ENCODE measurements around the gene NUP205.
A peak's percentile ranks its signal among the peaks of the same experiment; 100 is the strongest.

The NUP205 gene

GRCh38 chr7:135662373-135663114, 104.8 kb downstream of the NUP205 start, which contains the start of gene STMP1:
STMP1 (plus strand) TSS chr7:135662514.
- H3K36me3 ChIP-seq (ENCODE audit: control insufficient read depth in 2 of 2, insufficient read depth in 1 of 2, low read length in 2 of 2), result no peaks in the 10 kb centered on the region
- POLR2A ChIA-PET, result interaction anchor here (0.7 to 1.4 kb wide), 9 partner anchors 10 to 1225 kb away, joined by 3 to 9 read pairs (median 3); no protein-coding TSS in a partner anchor
- no peaks in the 10 kb centered on the region for H3K9me3 ChIP-seq (ENCODE audit: control insufficient read depth, insufficient read depth, low read depth, low read length)
- no peaks in the 10 kb centered on the region for H3K4me1 ChIP-seq (ENCODE audit: control insufficient read depth, insufficient read depth, low read length)
- H3K27ac ChIP-seq (ENCODE audit: extremely low read depth, low read depth, low read length), result peak within 1 kb of the TSS; percentile 59; the same call in 1 of the 2 replicates
- peak within 1 kb of the TSS; percentile 98 for H3K4me3 ChIP-seq (ENCODE audit: low read depth, low read length)
- CTCF ChIA-PET, result interaction anchor here (0.5 to 5.6 kb wide), 11 partner anchors 10 to 498 kb away, joined by 3 to 41 read pairs (median 4); no protein-coding TSS in a partner anchor
- TF ChIP-seq GLIS2 (tag by site-specific recombination; IDR thresholded peaks at IDR 0.05), result peak; percentile 99
- peak; percentile 99 for TF ChIP-seq KLF8 (tag by site-specific recombination; IDR thresholded peaks at IDR 0.05)
- TF ChIP-seq, protein P1, sequence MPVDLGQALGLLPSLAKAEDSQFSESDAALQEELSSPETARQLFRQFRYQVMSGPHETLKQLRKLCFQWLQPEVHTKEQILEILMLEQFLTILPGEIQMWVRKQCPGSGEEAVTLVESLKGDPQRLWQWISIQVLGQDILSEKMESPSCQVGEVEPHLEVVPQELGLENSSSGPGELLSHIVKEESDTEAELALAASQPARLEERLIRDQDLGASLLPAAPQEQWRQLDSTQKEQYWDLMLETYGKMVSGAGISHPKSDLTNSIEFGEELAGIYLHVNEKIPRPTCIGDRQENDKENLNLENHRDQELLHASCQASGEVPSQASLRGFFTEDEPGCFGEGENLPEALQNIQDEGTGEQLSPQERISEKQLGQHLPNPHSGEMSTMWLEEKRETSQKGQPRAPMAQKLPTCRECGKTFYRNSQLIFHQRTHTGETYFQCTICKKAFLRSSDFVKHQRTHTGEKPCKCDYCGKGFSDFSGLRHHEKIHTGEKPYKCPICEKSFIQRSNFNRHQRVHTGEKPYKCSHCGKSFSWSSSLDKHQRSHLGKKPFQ (tag by site-specific recombination; IDR thresholded peaks at IDR 0.05), result 0 out of 2 replicates have a peak, but pooled peaks have one; percentile 11
- TF ChIP-seq ZNF157 (tag by site-specific recombination; IDR thresholded peaks at IDR 0.05), result no peak
- no peak for TF ChIP-seq ZNF48 (tag by site-specific recombination; IDR thresholded peaks at IDR 0.05)
- TF ChIP-seq ZNF184 (tag by site-specific recombination; IDR thresholded peaks at IDR 0.05), result no peak
- peak; percentile 94 for TF ChIP-seq ZNF335 (tag by site-specific recombination; conservative IDR thresholded peaks at IDR 0.05)
- peak; percentile 72 for TF ChIP-seq ZNF324 (tag by site-specific recombination; IDR thresholded peaks at IDR 0.05)
- TF ChIP-seq GLIS1 (tag by site-specific recombination; IDR thresholded peaks at IDR 0.05), result peak; percentile 83
- peak; percentile 58; the same call in 1 of the 2 replicates for TF ChIP-seq ZNF394 (tag by site-specific recombination; IDR thresholded peaks at IDR 0.05; ENCODE audit: borderline replicate concordance)
- peak; percentile 78 for TF ChIP-seq ZBTB17 (tag by site-specific recombination; IDR thresholded peaks at IDR 0.05)
- TF ChIP-seq ZBTB44 (tag by site-specific recombination; IDR thresholded peaks at IDR 0.05), result peak; percentile 40; the same call in 1 of the 2 replicates
- TF ChIP-seq GFI1B (tag by site-specific recombination; IDR thresholded peaks at IDR 0.05), result 0 out of 2 replicates have a peak, but pooled peaks have one; percentile 6
- TF ChIP-seq ZNF610 (tag by site-specific recombination; IDR thresholded peaks at IDR 0.05; ENCODE audit: borderline replicate concordance), result peak; percentile 77; the same call in 1 of the 2 replicates
- TF ChIP-seq, protein P2, sequence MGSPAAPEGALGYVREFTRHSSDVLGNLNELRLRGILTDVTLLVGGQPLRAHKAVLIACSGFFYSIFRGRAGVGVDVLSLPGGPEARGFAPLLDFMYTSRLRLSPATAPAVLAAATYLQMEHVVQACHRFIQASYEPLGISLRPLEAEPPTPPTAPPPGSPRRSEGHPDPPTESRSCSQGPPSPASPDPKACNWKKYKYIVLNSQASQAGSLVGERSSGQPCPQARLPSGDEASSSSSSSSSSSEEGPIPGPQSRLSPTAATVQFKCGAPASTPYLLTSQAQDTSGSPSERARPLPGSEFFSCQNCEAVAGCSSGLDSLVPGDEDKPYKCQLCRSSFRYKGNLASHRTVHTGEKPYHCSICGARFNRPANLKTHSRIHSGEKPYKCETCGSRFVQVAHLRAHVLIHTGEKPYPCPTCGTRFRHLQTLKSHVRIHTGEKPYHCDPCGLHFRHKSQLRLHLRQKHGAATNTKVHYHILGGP (tag by site-specific recombination; IDR thresholded peaks at IDR 0.05), result no peak
- 0 out of 2 replicates have a peak, but pooled peaks have one; percentile 41 for TF ChIP-seq ZNF239 (tag by site-specific recombination; IDR thresholded peaks at IDR 0.05)
- TF ChIP-seq ZBTB48 (tag by site-specific recombination; IDR thresholded peaks at IDR 0.05), result peak; percentile 63
- TF ChIP-seq, protein P3, sequence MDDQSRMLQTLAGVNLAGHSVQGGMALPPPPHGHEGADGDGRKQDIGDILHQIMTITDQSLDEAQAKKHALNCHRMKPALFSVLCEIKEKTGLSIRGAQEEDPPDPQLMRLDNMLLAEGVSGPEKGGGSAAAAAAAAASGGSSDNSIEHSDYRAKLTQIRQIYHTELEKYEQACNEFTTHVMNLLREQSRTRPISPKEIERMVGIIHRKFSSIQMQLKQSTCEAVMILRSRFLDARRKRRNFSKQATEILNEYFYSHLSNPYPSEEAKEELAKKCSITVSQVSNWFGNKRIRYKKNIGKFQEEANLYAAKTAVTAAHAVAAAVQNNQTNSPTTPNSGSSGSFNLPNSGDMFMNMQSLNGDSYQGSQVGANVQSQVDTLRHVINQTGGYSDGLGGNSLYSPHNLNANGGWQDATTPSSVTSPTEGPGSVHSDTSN (CRISPR knock-in tag; IDR thresholded peaks at IDR 0.05), result peak; percentile 45; the same call in 1 of the 2 replicates
- peak; percentile 88 for TF ChIP-seq KLF7 (tag by site-specific recombination; IDR thresholded peaks at IDR 0.05; ENCODE audit: borderline replicate concordance)
- TF ChIP-seq ZBTB7A (tag by site-specific recombination; IDR thresholded peaks at IDR 0.05; ENCODE audit: low read depth), result no peak
- TF ChIP-seq, protein P4, sequence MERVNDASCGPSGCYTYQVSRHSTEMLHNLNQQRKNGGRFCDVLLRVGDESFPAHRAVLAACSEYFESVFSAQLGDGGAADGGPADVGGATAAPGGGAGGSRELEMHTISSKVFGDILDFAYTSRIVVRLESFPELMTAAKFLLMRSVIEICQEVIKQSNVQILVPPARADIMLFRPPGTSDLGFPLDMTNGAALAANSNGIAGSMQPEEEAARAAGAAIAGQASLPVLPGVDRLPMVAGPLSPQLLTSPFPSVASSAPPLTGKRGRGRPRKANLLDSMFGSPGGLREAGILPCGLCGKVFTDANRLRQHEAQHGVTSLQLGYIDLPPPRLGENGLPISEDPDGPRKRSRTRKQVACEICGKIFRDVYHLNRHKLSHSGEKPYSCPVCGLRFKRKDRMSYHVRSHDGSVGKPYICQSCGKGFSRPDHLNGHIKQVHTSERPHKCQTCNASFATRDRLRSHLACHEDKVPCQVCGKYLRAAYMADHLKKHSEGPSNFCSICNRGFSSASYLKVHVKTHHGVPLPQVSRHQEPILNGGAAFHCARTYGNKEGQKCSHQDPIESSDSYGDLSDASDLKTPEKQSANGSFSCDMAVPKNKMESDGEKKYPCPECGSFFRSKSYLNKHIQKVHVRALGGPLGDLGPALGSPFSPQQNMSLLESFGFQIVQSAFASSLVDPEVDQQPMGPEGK (tag by site-specific recombination; IDR thresholded peaks at IDR 0.05), result peak; percentile 99
- no peak for TF ChIP-seq ZNF544 (tag by site-specific recombination; IDR thresholded peaks at IDR 0.05)
- TF ChIP-seq MZF1 (tag by site-specific recombination; IDR thresholded peaks at IDR 0.05; ENCODE audit: borderline replicate concordance), result 0 out of 2 replicates have a peak, but pooled peaks have one; percentile 37
- TF ChIP-seq ZSCAN23 (tag by site-specific recombination; IDR thresholded peaks at IDR 0.05), result no peak
- TF ChIP-seq ZFP37 (tag by site-specific recombination; IDR thresholded peaks at IDR 0.05), result peak; percentile 92; the same call in 1 of the 2 replicates
- peak; percentile 81 for TF ChIP-seq ZNF629 (tag by site-specific recombination; IDR thresholded peaks at IDR 0.05)
- no peak for TF ChIP-seq MEIS1 (CRISPR knock-in tag; IDR thresholded peaks at IDR 0.05; ENCODE audit: borderline replicate concordance)
- TF ChIP-seq CTCF (tag by site-specific recombination; IDR thresholded peaks at IDR 0.05), result peak; percentile 93

Data from HEK293 (cell line).